Left lung (tissue), 10 donors: Measurements from ENCODE around the gene ATP7B. TPM values are rescaled to one million over a fixed set of nuclear protein-coding genes. Genes with fewer than 3 reads are reported as not detected.

Experiments
- ATAC-seq: fragments of 200-7000 bp; cut with Tn5 transposase; one replicate; pipeline ENCODE4 v1.9.1; 2020; ENCODE audit warnings: moderate library complexity
- DNase-seq, 4 donors: peaks; one replicate each; pipeline ENCODE4 v3.0.0-alpha.2; 2013 to 2020
- H3K27ac ChIP-seq, 2 donors: fragments of 200-600 bp; sonication (generic) in 1 of 2; one replicate each; pipeline versions ENCODE4 v1.5.0 to v1.8.0; 2020 to 2021
- H3K27me3 ChIP-seq, 2 donors: fragments of 200-600 bp; sonication (generic) in 1 of 2; one replicate each; pipeline versions ENCODE4 v1.5.0 to v1.8.0; 2020 to 2021
- H3K36me3 ChIP-seq, 2 donors: fragments of 200-600 bp; sonication (generic) in 1 of 2; one replicate each; pipeline versions ENCODE4 v1.5.0 to v1.8.0; 2020 to 2021
- H3K4me1 ChIP-seq, 2 donors: fragments of 200-600 bp; one replicate each; pipeline ENCODE4 v1.8.0; 2021
- H3K4me3 ChIP-seq, 2 donors: fragments of 200-600 bp; sonication (generic) in 1 of 2; one replicate each; pipeline versions ENCODE4 v1.5.0 to v1.8.0; 2020 to 2021; ENCODE audit warnings: mild to moderate bottlenecking in 1 of 2
- H3K9me3 ChIP-seq, 2 donors: fragments of 200-600 bp; sonication (generic) in 1 of 2; one replicate each; pipeline versions ENCODE4 v1.5.0 to v1.8.0; 2020 to 2021
- intact Hi-C, 2 donors: fragments of 100-400 bp; cut with DNase I; formaldehyde crosslinking; loops; one replicate each; pipeline versions ENCODE4 v1.11.2 to v1.14.2; 2022
- polyA plus RNA-seq, 6 donors: library from polyadenylated mRNA; unstranded; fragments of 120-200 nt; gene quantifications; one replicate each; pipeline ENCODE4 v1.2.1, GENCODE V29; 2013; ENCODE audit not compliant: insufficient read length in 6 of 6
- total RNA-seq, 2 donors: library from RNA; stranded (reverse); fragmentation: NEBNext Ultra II Directional; extraction: Animal tissue kit (Norgen Biotek cat#: 25700); gene quantifications; one replicate each; pipeline ENCODE4 v1.2.1, GENCODE V29; 2021
- TF ChIP-seq, protein P1 (sequence below), 2 donors: fragments of 200-600 bp; sonication (generic) in 1 of 2; IDR thresholded peaks; one replicate each; pipeline versions ENCODE4 v1.5.0 to v1.8.0; 2021; ENCODE audit warnings: antibody characterized with exemption in 2 of 2
- donor health status: DM: no; HTN: yes; CAD: no.
- donor health status: DM: no; HTN: no; CAD: no.

The ATP7B gene
- total and polyA plus RNA-seq, 8 donors, result 5.9 to 20.5 (median 18.4) TPM

DNA sequence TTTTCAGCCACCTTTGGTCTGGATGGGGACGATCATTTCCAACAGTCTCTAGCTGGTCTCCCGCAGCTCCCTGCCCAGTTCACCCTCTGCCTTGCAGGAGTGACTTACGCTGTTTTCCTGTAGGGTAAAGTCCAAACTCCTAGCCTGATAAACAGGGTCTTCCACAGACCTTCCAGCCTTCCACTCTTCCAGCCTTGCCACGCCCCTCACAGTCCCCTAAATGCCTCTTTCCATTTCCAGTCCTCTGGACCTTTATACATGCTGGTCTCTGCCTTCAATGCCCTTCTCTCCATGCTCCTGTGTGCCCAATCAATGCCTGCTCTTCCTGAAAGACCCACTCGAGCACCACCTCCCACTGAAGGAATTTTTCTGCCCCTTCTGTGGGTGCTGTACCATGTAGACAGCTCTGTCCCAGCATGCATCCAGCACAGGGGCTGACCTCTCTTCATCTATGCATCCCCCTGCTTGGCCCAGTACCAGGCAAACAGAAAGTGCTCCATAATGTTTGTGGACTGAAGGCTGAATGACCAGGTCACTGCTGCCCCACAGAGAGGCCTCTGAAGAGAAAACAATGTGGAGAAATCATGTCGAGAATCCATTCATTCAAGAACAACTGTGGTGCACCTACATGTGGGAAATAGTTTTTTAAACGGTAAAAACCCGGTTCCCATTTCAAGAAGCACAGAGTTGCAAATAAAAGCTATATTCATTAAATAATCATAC is 4.6 kb downstream of the ATP7B start:
- intact Hi-C loops, result no loop called here
- no peak overlapping the region for H3K4me3 ChIP-seq
- TF ChIP-seq, protein P1, sequence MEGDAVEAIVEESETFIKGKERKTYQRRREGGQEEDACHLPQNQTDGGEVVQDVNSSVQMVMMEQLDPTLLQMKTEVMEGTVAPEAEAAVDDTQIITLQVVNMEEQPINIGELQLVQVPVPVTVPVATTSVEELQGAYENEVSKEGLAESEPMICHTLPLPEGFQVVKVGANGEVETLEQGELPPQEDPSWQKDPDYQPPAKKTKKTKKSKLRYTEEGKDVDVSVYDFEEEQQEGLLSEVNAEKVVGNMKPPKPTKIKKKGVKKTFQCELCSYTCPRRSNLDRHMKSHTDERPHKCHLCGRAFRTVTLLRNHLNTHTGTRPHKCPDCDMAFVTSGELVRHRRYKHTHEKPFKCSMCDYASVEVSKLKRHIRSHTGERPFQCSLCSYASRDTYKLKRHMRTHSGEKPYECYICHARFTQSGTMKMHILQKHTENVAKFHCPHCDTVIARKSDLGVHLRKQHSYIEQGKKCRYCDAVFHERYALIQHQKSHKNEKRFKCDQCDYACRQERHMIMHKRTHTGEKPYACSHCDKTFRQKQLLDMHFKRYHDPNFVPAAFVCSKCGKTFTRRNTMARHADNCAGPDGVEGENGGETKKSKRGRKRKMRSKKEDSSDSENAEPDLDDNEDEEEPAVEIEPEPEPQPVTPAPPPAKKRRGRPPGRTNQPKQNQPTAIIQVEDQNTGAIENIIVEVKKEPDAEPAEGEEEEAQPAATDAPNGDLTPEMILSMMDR (IDR thresholded peaks at IDR 0.05), result no peak

GRCh38 chr13:52005841-52006522 is 5.3 kb downstream of the ATP7B start:
- H3K27ac ChIP-seq, result no peak overlapping the region
- DNase-seq (no peak), ATAC-seq (no peak)
- H3K27me3 ChIP-seq, result peaks cover 0 to 18% of the 10 kb centered on the region in 2 donors
- TF ChIP-seq, protein P1 (IDR thresholded peaks at IDR 0.05), result no peak
- H3K4me1 ChIP-seq, result peaks cover 3 to 8% of the 10 kb centered on the region in 2 donors
- intact Hi-C loops, result no loop called here
- H3K36me3 ChIP-seq, result no peaks in the 10 kb centered on the region
- H3K9me3 ChIP-seq, result no peaks in the 10 kb centered on the region
- H3K4me3 ChIP-seq, result no peak overlapping the region

More for the DNA sequence above, 4.6 kb downstream of the ATP7B start:
- peaks cover 0 to 25% of the 10 kb centered on the region in 2 donors for H3K27me3 ChIP-seq
- no peaks in the 10 kb centered on the region for H3K36me3 ChIP-seq
- H3K4me1 ChIP-seq, result peaks cover 4 to 13% of the 10 kb centered on the region in 2 donors
- H3K27ac ChIP-seq, result no peak overlapping the region
- no peaks in the 10 kb centered on the region for H3K9me3 ChIP-seq
- no peak for DNase-seq
- no peak for ATAC-seq

DNA sequence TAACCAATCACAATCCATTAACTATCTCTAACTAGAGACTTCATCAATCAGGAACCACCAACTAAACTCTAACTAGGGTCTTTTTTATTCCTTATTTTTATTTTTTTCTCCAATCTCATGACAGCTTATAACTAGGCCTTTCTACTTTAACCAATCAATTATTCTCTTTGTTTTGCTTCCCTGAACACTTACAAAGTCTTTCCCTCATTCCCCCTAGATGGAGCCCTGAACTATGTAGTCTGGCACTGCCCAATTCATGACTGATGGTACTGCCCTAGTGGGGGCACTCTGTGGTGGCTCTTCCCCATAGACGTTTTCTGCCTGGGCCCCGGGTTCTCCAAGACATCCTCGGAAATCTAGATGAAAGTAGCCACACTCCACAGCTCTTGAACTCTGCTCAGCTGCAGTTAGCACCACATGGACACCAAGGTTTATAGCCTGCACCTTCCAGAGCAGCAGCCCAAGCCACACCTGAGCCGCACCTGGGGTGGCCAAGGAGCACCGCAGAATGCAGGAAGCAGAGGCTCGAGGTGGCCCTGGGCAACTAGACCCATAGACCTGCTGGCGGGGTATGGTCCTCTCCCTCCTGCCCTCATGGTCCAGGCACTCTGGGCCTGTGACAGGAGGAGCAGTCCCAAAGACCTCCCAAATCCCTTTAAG is 6.6 kb downstream of the ATP7B start:
- Histone ChIP-seq H3K36me3 (no peaks in the 10 kb centered on the region), H3K9me3 (no peaks in the 10 kb centered on the region), H3K4me3 (no peak overlapping the region), H3K4me1 (no peaks in the 10 kb centered on the region), H3K27ac (no peak overlapping the region), H3K27me3 (peaks cover 0 to 5% of the 10 kb centered on the region in 2 donors)
- intact Hi-C loops, result loop anchor here in 1 of 2 donors (5.0 kb wide), 1 partner anchor 123 kb away; the partner anchor contains the start of gene NEK5
- no peak for DNase-seq
- ATAC-seq, result no peak
- TF ChIP-seq, protein P1 (IDR thresholded peaks at IDR 0.05), result no peak

GRCh38 chr13:52003541-52003940 is 7.7 kb downstream of the ATP7B start:
- H3K4me3 ChIP-seq, result no peak overlapping the region
- DNase-seq (no peak), ATAC-seq (no peak)
- no peak overlapping the region for H3K27ac ChIP-seq
- H3K36me3 ChIP-seq, result no peaks in the 10 kb centered on the region
- H3K4me1 ChIP-seq, result no peaks in the 10 kb centered on the region
- intact Hi-C loops, result loop anchor here in 1 of 2 donors (5.0 kb wide), 1 partner anchor 124 kb away; the partner anchor contains the start of gene NEK5
- no peaks in the 10 kb centered on the region for H3K9me3 ChIP-seq
- H3K27me3 ChIP-seq, result no peaks in the 10 kb centered on the region
- TF ChIP-seq, protein P1 (IDR thresholded peaks at IDR 0.05), result no peak

DNA sequence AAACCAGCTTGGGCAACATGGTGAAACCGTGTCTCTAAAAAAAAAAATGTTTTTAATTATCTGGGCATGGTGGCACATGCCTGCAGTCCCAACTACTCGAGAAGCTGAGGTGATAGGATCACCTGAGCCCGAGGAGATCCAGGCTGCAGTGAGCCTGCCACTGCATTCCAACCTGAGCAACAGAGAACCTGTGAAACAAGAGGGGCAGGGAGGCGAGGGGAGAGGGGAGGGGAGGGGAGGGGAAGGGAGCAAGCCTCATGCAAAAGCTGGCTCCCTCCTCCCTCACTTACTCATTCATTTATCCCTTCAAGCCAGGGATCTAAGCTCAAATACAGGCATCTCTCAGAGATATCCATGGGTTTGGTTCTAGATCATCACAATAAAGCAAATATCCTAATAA is 8.9 kb downstream of the ATP7B start:
- ATAC-seq, result no peak
- Histone ChIP-seq H3K4me1 (no peaks in the 10 kb centered on the region), H3K27ac (no peak overlapping the region), H3K27me3 (no peaks in the 10 kb centered on the region), H3K9me3 (no peaks in the 10 kb centered on the region), H3K36me3 (no peaks in the 10 kb centered on the region), H3K4me3 (no peak overlapping the region)
- DNase-seq, result no peak
- TF ChIP-seq, protein P1 (IDR thresholded peaks at IDR 0.05), result no peak
- intact Hi-C loops, result loop anchor here in 1 of 2 donors (5.0 kb wide), 1 partner anchor 125 kb away; the partner anchor contains the start of gene NEK5
